ENCODE results near the gene ZBTB32. TPM values are rescaled to one million over a fixed set of nuclear protein-coding genes. Genes with fewer than 3 reads are reported as not detected.

ZBTB32 gene
- total RNA-seq, 3 donors from 2014 or later = 0.27 TPM; not detected in 2

GRCh38 chr19:35731779-35732405 is 27.5 kb downstream of the ZBTB32 start:
- TF ChIP-seq, protein P1, sequence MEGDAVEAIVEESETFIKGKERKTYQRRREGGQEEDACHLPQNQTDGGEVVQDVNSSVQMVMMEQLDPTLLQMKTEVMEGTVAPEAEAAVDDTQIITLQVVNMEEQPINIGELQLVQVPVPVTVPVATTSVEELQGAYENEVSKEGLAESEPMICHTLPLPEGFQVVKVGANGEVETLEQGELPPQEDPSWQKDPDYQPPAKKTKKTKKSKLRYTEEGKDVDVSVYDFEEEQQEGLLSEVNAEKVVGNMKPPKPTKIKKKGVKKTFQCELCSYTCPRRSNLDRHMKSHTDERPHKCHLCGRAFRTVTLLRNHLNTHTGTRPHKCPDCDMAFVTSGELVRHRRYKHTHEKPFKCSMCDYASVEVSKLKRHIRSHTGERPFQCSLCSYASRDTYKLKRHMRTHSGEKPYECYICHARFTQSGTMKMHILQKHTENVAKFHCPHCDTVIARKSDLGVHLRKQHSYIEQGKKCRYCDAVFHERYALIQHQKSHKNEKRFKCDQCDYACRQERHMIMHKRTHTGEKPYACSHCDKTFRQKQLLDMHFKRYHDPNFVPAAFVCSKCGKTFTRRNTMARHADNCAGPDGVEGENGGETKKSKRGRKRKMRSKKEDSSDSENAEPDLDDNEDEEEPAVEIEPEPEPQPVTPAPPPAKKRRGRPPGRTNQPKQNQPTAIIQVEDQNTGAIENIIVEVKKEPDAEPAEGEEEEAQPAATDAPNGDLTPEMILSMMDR (IDR thresholded peaks at IDR 0.05) = no peak
- DNase-seq = peak in 1 of 3 donors; percentile 45
- intact Hi-C loops (cut with DNase I, micrococcal nuclease) = no loop called here
- H3K4me3 ChIP-seq = no peak overlapping the region
- H3K4me1 ChIP-seq (ENCODE audit: low read depth) = no peaks in the 10 kb centered on the region
- no peaks in the 10 kb centered on the region for H3K9me3 ChIP-seq
- no peak for ATAC-seq
- H3K36me3 ChIP-seq (ENCODE audit: low read depth) = peaks cover 27% of the 10 kb centered on the region

DNA sequence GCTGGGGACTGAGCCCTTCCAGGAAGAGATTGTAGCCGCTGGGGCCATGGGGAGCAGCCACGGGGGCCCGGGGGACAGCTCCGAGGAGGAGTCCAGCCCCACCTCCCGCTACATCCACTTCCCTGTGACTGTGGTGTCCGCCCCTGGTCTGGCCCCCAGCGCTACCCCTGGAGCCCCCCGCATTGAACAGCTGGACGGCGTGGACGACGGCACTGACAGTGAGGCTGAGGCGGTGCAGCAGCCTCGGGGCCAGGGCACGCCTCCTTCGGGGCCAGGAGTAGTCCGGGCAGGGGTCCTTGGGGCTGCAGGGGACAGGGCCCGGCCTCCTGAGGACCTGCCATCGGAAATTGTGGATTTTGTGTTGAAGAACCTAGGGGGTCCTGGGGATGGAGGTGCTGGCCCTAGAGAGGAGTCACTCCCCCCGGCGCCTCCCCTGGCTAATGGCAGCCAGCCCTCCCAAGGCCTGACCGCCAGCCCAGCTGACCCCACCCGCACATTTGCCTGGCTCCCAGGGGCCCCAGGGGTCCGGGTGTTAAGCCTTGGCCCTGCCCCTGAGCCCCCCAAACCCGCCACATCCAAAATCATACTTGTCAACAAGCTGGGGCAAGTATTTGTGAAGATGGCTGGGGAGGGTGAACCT is 28.3 kb downstream of the ZBTB32 start:
- H3K4me1 ChIP-seq (ENCODE audit: low read depth) = no peaks in the 10 kb centered on the region
- H3K9me3 ChIP-seq = no peaks in the 10 kb centered on the region
- peaks cover 26% of the 10 kb centered on the region for H3K36me3 ChIP-seq (ENCODE audit: low read depth)
- TF ChIP-seq, protein P1 (IDR thresholded peaks at IDR 0.05) = no peak
- H3K4me3 ChIP-seq = no peak overlapping the region
- DNase-seq (peak in 1 of 3 donors; percentile 43), ATAC-seq (no peak)
- intact Hi-C loops (cut with DNase I, micrococcal nuclease) = no loop called here

- TF ChIP-seq, protein P1 (IDR thresholded peaks at IDR 0.05) = no peak
- no peak for ATAC-seq
- DNase-seq = peak in 1 of 3 donors; percentile 39
- no peaks in the 10 kb centered on the region for H3K9me3 ChIP-seq
- no peaks in the 10 kb centered on the region for H3K4me1 ChIP-seq (ENCODE audit: low read depth)
- peaks cover 21% of the 10 kb centered on the region for H3K36me3 ChIP-seq (ENCODE audit: low read depth)
- no peak overlapping the region for H3K4me3 ChIP-seq
- intact Hi-C loops (cut with DNase I, micrococcal nuclease) = no loop called here
Measured at GRCh38 chr19:35733180-35734125, 29.1 kb downstream of the ZBTB32 start.

- Histone ChIP-seq H3K9me3 (no peaks in the 10 kb centered on the region), H3K36me3 (ENCODE audit: low read depth) (peaks cover 14% of the 10 kb centered on the region), H3K4me3 (no peak overlapping the region), H3K4me1 (ENCODE audit: low read depth) (no peaks in the 10 kb centered on the region)
- no peak for ATAC-seq
- intact Hi-C loops (cut with DNase I, micrococcal nuclease) = no loop called here
- TF ChIP-seq, protein P1 (IDR thresholded peaks at IDR 0.05) = no peak
- no peak for DNase-seq
Measured at GRCh38 chr19:35734273-35734672, 29.9 kb downstream of the ZBTB32 start.

DNA sequence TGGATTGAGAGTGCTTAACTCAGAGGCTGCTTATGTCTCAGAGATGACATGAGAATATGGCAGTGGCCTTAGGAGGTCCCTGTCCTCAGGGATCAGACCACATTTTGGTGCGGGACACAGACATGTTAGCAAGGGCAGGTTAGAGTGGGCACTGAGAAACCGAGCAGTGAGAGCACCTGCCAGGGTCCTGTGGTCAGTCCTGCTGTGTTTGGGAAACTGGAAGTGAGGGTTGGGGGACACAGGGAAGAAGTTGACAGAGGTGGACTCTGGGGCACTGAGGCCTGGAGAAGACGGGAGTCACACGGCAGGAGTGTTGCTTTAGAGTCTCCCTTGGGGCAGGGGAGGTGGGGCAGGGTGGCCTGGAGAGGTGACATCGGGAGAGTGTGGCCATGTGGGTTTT is 30.5 kb downstream of the ZBTB32 start:
- DNase-seq (no peak), ATAC-seq (no peak)
- Histone ChIP-seq H3K4me3 (no peak overlapping the region), H3K9me3 (no peaks in the 10 kb centered on the region), H3K36me3 (ENCODE audit: low read depth) (peaks cover 13% of the 10 kb centered on the region), H3K4me1 (ENCODE audit: low read depth) (peaks cover 6% of the 10 kb centered on the region)
- intact Hi-C loops (cut with DNase I, micrococcal nuclease) = no loop called here
- TF ChIP-seq, protein P1 (IDR thresholded peaks at IDR 0.05) = no peak

All from mucosa of descending colon (tissue), 3 donors.